HepG2 (cell line): ENCODE measurements around the gene PRPSAP1. TPM values are rescaled to one million over a fixed set of nuclear protein-coding genes. Genes with fewer than 3 reads are reported as not detected.

Source experiments
- DMTF1 ChIP-seq: sonication (generic); formaldehyde crosslinking; IDR thresholded peaks from 2 replicates; pipeline ENCODE4 v1.4.0; 2020; ENCODE audit warnings: mild to moderate bottlenecking, missing genetic modification reagents
- FOSL2 ChIP-seq: sonication (generic); formaldehyde crosslinking; IDR thresholded peaks from 2 replicates; pipeline ENCODE4 v1.4.0; 2020; ENCODE audit warnings: missing genetic modification reagents
- GFI1 ChIP-seq: sonication (generic); formaldehyde crosslinking; IDR thresholded peaks from 2 replicates; pipeline ENCODE4 v1.5.0; 2020; ENCODE audit warnings: missing genetic modification reagents, mild to moderate bottlenecking, borderline replicate concordance
- JUNB ChIP-seq: sonication (generic); formaldehyde crosslinking; IDR thresholded peaks from 2 replicates; pipeline ENCODE4 v1.8.0; 2022; ENCODE audit warnings: missing genetic modification reagents, mild to moderate bottlenecking, borderline replicate concordance
- KAT8 ChIP-seq: IDR thresholded peaks from 2 replicates; pipeline ENCODE4 v1.6.1; 2016; ENCODE audit warnings: missing genetic modification reagents, missing compliant biosample characterization
- MEF2D ChIP-seq: sonication (generic); formaldehyde crosslinking; IDR thresholded peaks from 2 replicates; pipeline ENCODE4 v1.5.1; 2020; ENCODE audit warnings: mild to moderate bottlenecking, missing genetic modification reagents
- NONO ChIP-seq, 2 experiments: fragments of 450-650 bp in 1 of 2; sonication (generic) in 1 of 2; formaldehyde crosslinking in 1 of 2; IDR thresholded peaks in 1 of 2; conservative IDR thresholded peaks in 1 of 2; 2 replicates each; pipeline versions ENCODE4 v1.6.1 to v1.8.0; 2017 to 2022; ENCODE audit warnings: mild to moderate bottlenecking in 1 of 2, missing genetic modification reagents in 1 of 2, moderate library complexity in 1 of 2
- ONECUT2 ChIP-seq: sonication (generic); formaldehyde crosslinking; IDR thresholded peaks from 2 replicates; pipeline ENCODE4 v1.4.0; 2020; ENCODE audit warnings: missing genetic modification reagents
- SRY ChIP-seq: sonication (generic); formaldehyde crosslinking; IDR thresholded peaks from 2 replicates; pipeline ENCODE4 v1.8.0; 2022; ENCODE audit warnings: mild to moderate bottlenecking, missing genetic modification reagents
- ZNF18 ChIP-seq: sonication (generic); formaldehyde crosslinking; IDR thresholded peaks from 2 replicates; pipeline ENCODE4 v1.8.0; 2022; ENCODE audit warnings: mild to moderate bottlenecking, missing genetic modification reagents; ENCODE audit not compliant: insufficient replicate concordance
- ZNF629 ChIP-seq: sonication (generic); formaldehyde crosslinking; conservative IDR thresholded peaks from 2 replicates; pipeline ENCODE4 v1.5.0; 2020; ENCODE audit warnings: missing genetic modification reagents
- polyA plus RNA-seq, 8 experiments: library from polyadenylated mRNA; depleted of rRNA in 3 of 8; stranded (reverse) in 7 of 8; unstranded in 1 of 8; fragments of >200 nt; fragmentation: Illumina TruSeq in 4 of 8; extraction: Trizol in 4 of 8; gene quantifications; 2 replicates each; pipeline versions ENCODE4 v1.2.1 to v1.2.3, GENCODE V29; 2011 to 2016; ENCODE audit warnings: low read depth in 4 of 8, missing spikeins in 1 of 8, mixed read lengths in 1 of 8; ENCODE audit not compliant: insufficient read depth in 1 of 8
- total RNA-seq, 5 experiments: library from RNA; depleted of rRNA; stranded (reverse); fragments of >200 nt; fragmentation: Illumina TruSeq; extraction: Trizol; gene quantifications; 2 replicates each; pipeline ENCODE4 v1.2.3, GENCODE V29; 2016; ENCODE audit warnings: low read depth in 1 of 5
- TF ChIP-seq, protein P1 (sequence below): sonication (generic); formaldehyde crosslinking; IDR thresholded peaks from 2 replicates; pipeline ENCODE4 v1.5.0; 2020; ENCODE audit warnings: mild to moderate bottlenecking, missing genetic modification reagents, moderate library complexity
- TF ChIP-seq, protein P2 (sequence below): sonication (generic); formaldehyde crosslinking; IDR thresholded peaks from 2 replicates; pipeline ENCODE4 v1.4.0; 2020; ENCODE audit warnings: missing genetic modification reagents, borderline replicate concordance
- TF ChIP-seq, protein P3 (sequence below): IDR thresholded peaks from 2 replicates; pipeline ENCODE4 v1.4.0; 2020; ENCODE audit warnings: mild to moderate bottlenecking, missing genetic modification reagents

The PRPSAP1 gene
- total and polyA plus RNA-seq, 2 of the 13 experiments (the other 11 are each of a cell fraction or from before 2014, with no cell fraction given): 91.1 to 314 TPM

- TF ChIP-seq, protein P1, sequence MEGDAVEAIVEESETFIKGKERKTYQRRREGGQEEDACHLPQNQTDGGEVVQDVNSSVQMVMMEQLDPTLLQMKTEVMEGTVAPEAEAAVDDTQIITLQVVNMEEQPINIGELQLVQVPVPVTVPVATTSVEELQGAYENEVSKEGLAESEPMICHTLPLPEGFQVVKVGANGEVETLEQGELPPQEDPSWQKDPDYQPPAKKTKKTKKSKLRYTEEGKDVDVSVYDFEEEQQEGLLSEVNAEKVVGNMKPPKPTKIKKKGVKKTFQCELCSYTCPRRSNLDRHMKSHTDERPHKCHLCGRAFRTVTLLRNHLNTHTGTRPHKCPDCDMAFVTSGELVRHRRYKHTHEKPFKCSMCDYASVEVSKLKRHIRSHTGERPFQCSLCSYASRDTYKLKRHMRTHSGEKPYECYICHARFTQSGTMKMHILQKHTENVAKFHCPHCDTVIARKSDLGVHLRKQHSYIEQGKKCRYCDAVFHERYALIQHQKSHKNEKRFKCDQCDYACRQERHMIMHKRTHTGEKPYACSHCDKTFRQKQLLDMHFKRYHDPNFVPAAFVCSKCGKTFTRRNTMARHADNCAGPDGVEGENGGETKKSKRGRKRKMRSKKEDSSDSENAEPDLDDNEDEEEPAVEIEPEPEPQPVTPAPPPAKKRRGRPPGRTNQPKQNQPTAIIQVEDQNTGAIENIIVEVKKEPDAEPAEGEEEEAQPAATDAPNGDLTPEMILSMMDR: no peak; the same call in none of the 2 replicates
- TF ChIP-seq JUNB (CRISPR knock-in tag): no peak
- TF ChIP-seq ZNF629: no peak
- TF ChIP-seq GFI1: no peak; the same call in 1 of the 2 replicates
- TF ChIP-seq KAT8 (CRISPR knock-in tag): no peak
- no peak for TF ChIP-seq DMTF1
- TF ChIP-seq ONECUT2 (CRISPR knock-in tag): no peak
- TF ChIP-seq, protein P2, sequence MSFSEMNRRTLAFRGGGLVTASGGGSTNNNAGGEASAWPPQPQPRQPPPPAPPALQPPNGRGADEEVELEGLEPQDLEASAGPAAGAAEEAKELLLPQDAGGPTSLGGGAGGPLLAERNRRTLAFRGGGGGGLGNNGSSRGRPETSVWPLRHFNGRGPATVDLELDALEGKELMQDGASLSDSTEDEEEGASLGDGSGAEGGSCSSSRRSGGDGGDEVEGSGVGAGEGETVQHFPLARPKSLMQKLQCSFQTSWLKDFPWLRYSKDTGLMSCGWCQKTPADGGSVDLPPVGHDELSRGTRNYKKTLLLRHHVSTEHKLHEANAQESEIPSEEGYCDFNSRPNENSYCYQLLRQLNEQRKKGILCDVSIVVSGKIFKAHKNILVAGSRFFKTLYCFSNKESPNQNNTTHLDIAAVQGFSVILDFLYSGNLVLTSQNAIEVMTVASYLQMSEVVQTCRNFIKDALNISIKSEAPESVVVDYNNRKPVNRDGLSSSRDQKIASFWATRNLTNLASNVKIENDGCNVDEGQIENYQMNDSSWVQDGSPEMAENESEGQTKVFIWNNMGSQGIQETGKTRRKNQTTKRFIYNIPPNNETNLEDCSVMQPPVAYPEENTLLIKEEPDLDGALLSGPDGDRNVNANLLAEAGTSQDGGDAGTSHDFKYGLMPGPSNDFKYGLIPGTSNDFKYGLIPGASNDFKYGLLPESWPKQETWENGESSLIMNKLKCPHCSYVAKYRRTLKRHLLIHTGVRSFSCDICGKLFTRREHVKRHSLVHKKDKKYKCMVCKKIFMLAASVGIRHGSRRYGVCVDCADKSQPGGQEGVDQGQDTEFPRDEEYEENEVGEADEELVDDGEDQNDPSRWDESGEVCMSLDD (CRISPR knock-in tag): no peak
- TF ChIP-seq NONO (IDR thresholded peaks at IDR 0.05): no peak
- peak; percentile 67 for TF ChIP-seq NONO (CRISPR knock-in tag; conservative IDR thresholded peaks at IDR 0.05)
- peak; percentile 83 for TF ChIP-seq SRY
- TF ChIP-seq, protein P3, sequence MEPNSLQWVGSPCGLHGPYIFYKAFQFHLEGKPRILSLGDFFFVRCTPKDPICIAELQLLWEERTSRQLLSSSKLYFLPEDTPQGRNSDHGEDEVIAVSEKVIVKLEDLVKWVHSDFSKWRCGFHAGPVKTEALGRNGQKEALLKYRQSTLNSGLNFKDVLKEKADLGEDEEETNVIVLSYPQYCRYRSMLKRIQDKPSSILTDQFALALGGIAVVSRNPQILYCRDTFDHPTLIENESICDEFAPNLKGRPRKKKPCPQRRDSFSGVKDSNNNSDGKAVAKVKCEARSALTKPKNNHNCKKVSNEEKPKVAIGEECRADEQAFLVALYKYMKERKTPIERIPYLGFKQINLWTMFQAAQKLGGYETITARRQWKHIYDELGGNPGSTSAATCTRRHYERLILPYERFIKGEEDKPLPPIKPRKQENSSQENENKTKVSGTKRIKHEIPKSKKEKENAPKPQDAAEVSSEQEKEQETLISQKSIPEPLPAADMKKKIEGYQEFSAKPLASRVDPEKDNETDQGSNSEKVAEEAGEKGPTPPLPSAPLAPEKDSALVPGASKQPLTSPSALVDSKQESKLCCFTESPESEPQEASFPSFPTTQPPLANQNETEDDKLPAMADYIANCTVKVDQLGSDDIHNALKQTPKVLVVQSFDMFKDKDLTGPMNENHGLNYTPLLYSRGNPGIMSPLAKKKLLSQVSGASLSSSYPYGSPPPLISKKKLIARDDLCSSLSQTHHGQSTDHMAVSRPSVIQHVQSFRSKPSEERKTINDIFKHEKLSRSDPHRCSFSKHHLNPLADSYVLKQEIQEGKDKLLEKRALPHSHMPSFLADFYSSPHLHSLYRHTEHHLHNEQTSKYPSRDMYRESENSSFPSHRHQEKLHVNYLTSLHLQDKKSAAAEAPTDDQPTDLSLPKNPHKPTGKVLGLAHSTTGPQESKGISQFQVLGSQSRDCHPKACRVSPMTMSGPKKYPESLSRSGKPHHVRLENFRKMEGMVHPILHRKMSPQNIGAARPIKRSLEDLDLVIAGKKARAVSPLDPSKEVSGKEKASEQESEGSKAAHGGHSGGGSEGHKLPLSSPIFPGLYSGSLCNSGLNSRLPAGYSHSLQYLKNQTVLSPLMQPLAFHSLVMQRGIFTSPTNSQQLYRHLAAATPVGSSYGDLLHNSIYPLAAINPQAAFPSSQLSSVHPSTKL: 0 out of 2 replicates have a peak, but pooled peaks have one; percentile 9
- no peak for TF ChIP-seq ZNF18 (CRISPR knock-in tag)
- TF ChIP-seq MEF2D: no peak; the same call in 1 of the 2 replicates
- no peak for TF ChIP-seq FOSL2 (CRISPR knock-in tag)
Observed at GRCh38 chr17:76384222-76384986, 30.7 kb upstream of the PRPSAP1 start, which contains the start of gene SPHK1 (continued).
